Right lobe of liver (tissue), 6 donors: ENCODE data around the gene ALK. TPM values are rescaled to one million over a fixed set of nuclear protein-coding genes. Genes with fewer than 3 reads are reported as not detected.
A peak's percentile ranks its signal among the peaks of the same experiment; 100 is the strongest.

Experiments
- ATAC-seq, 4 donors: fragments of 200-7000 bp; cut with Tn5 transposase; one replicate each; pipeline ENCODE4 v1.9.1; 2020; ENCODE audit warnings: mild to moderate bottlenecking in 4 of 4, moderate library complexity in 4 of 4
- DNase-seq, 3 donors: peaks; one replicate each; pipeline ENCODE4 v3.0.0-alpha.2; 2020
- H3K27ac ChIP-seq, 3 donors: fragments of 200-600 bp; one replicate each; pipeline ENCODE4 v1.8.0; 2022
- H3K27me3 ChIP-seq, 2 donors: fragments of 200-600 bp; one replicate each; pipeline ENCODE4 v1.8.0; 2022
- H3K36me3 ChIP-seq, 4 donors: fragments of 200-600 bp; sonication (generic) in 1 of 4; one replicate each; pipeline versions ENCODE4 v1.5.1 to v1.8.0; 2017 to 2022; ENCODE audit warnings: control low read depth in 1 of 4
- H3K4me1 ChIP-seq, 4 donors: fragments of 200-600 bp; sonication (generic) in 1 of 4; one replicate each; pipeline versions ENCODE4 v1.5.1 to v1.8.0; 2017 to 2022; ENCODE audit warnings: control low read depth in 1 of 4
- H3K4me3 ChIP-seq, 3 donors: fragments of 200-600 bp; one replicate each; pipeline ENCODE4 v1.8.0; 2022
- H3K9me3 ChIP-seq, 4 donors: fragments of 200-600 bp; sonication (generic) in 1 of 4; one replicate each; pipeline versions ENCODE4 v1.5.1 to v1.8.0; 2017 to 2022; ENCODE audit warnings: control low read depth in 1 of 4
- CTCF ChIP-seq, 4 donors: fragments of 200-600 bp in 3 of 4; fragments of 450-650 bp in 1 of 4; IDR thresholded peaks; one replicate each; pipeline versions ENCODE4 v1.5.1 to v1.8.0; 2016 to 2022; ENCODE audit warnings: antibody characterized with exemption in 4 of 4, mild to moderate bottlenecking in 2 of 4
- POLR2A ChIP-seq: fragments of 450-650 bp; IDR thresholded peaks from one replicate; pipeline ENCODE4 v1.6.1; 2017; ENCODE audit warnings: antibody characterized with exemption, mild to moderate bottlenecking
- WGBS: methylation state at CpG from one replicate; pipeline ENCODE4 v1.1.6; 2018; ENCODE audit warnings: low coverage, low lambda C conversion rate; ENCODE audit not compliant: insufficient coverage; ENCODE audit errors: missing lambda C conversion rate; 5-methylcytosine and 5-hydroxymethylcytosine counted together
- intact Hi-C, 2 donors: fragments of 100-400 bp; cut with DNase I; formaldehyde crosslinking; loops; one replicate each; pipeline versions ENCODE4 v1.11.2 to v1.14.1; 2022
- total RNA-seq, 6 experiments: library from RNA; depleted of rRNA in 2 of 6; stranded (reverse); fragments of >200 nt in 2 of 6; fragmentation: NEBNext Ultra II Directional in 3 of 6; extraction: Animal tissue kit (Norgen Biotek cat#: 25700) in 3 of 6; gene quantifications; one replicate each; pipeline versions ENCODE4 v1.1.0 to v1.2.4, GENCODE V29; 2016 to 2023
- donor health status: DM: no; HTN: yes; CAD: no.
- donor health status: DM: no; HTN: no; CAD: no.
- donor health status: DM: no; HTN: no; CAD: no.
- donor health status: DM: no; HTN: yes; CAD: no.
- donor health status: DM: no; HTN: yes; CAD: no.

ALK gene
- total RNA-seq, 6 experiments from 2014 or later, result 0.04 to 0.06 TPM; not detected in 4

GRCh38 chr2:29591600-29591999 lies 329.8 kb downstream of the ALK start:
- DNase-seq, result no peak
- H3K4me1 ChIP-seq, result peaks cover 0 to 16% (median 2%) of the 10 kb centered on the region in 4 donors
- no peaks in the 10 kb centered on the region for H3K9me3 ChIP-seq
- H3K4me3 ChIP-seq, result no peak overlapping the region
- intact Hi-C loops, result no loop called here
- H3K36me3 ChIP-seq, result no peaks in the 10 kb centered on the region
- no peak for TF ChIP-seq POLR2A
- TF ChIP-seq CTCF (IDR thresholded peaks at IDR 0.05), result no peak
- H3K27ac ChIP-seq, result no peak overlapping the region
- 90% methylated on average over 9 of the region's 10 CpGs for WGBS
- no peaks in the 10 kb centered on the region for H3K27me3 ChIP-seq
- ATAC-seq, result no peak

- Histone ChIP-seq H3K27me3 (no peaks in the 10 kb centered on the region), H3K9me3 (no peaks in the 10 kb centered on the region), H3K36me3 (no peaks in the 10 kb centered on the region), H3K4me1 (peaks cover 0 to 16% (median 2%) of the 10 kb centered on the region in 4 donors), H3K4me3 (peak overlapping the region in 1 of 3 donors; percentile 26), H3K27ac (peak overlapping the region in 1 of 3 donors; percentile 35)
- peak in 2 of 4 donors; percentile 23 to 55 for ATAC-seq
- DNase-seq, result no peak
- intact Hi-C loops, result no loop called here
- TF ChIP-seq CTCF (IDR thresholded peaks at IDR 0.05) (no peak), POLR2A (no peak)
- WGBS, result 42% methylated on average over 7 of the region's 7 CpGs
These were observed 331.2 kb downstream of the ALK start for GRCh38 chr2:29590211-29590610.

GRCh38 chr2:29589440-29590103 lies 331.8 kb downstream of the ALK start:
- peak overlapping the region in 1 of 3 donors; percentile 26 for H3K4me3 ChIP-seq
- peaks cover 0 to 16% (median 2%) of the 10 kb centered on the region in 4 donors for H3K4me1 ChIP-seq
- intact Hi-C loops, result no loop called here
- no peaks in the 10 kb centered on the region for H3K36me3 ChIP-seq
- WGBS, result 34% methylated on average over 4 of the region's 5 CpGs
- no peaks in the 10 kb centered on the region for H3K9me3 ChIP-seq
- peak overlapping the region in 1 of 3 donors; percentile 35 for H3K27ac ChIP-seq
- ATAC-seq, result peak; percentile 95 to 97 (median 96)
- H3K27me3 ChIP-seq, result no peaks in the 10 kb centered on the region
- TF ChIP-seq CTCF (IDR thresholded peaks at IDR 0.05), result no peak
- TF ChIP-seq POLR2A, result no peak
- peak in 2 of 3 donors; percentile 62 to 78 for DNase-seq

GRCh38 chr2:29587402-29588190 lies 333.8 kb downstream of the ALK start:
- TF ChIP-seq CTCF (IDR thresholded peaks at IDR 0.05), result no peak
- no peak for TF ChIP-seq POLR2A
- H3K4me1 ChIP-seq, result peaks cover 0 to 16% (median 2%) of the 10 kb centered on the region in 4 donors
- ATAC-seq (no peak), DNase-seq (no peak)
- H3K27me3 ChIP-seq, result no peaks in the 10 kb centered on the region
- H3K27ac ChIP-seq, result no peak overlapping the region
- H3K9me3 ChIP-seq, result no peaks in the 10 kb centered on the region
- WGBS, result 77% methylated on average over 5 of the region's 5 CpGs
- H3K36me3 ChIP-seq, result no peaks in the 10 kb centered on the region
- intact Hi-C loops, result no loop called here
- H3K4me3 ChIP-seq, result no peak overlapping the region
